GM18520 (cell line): ENCODE measurements around the gene CELA1.

Experiments
- ATAC-seq: cut with Tn5 transposase; IDR thresholded peaks from one replicate; pipeline ENCODE4 v1.9.1; 2021; ENCODE audit not compliant: unreplicated experiment

The CELA1 gene

DNA sequence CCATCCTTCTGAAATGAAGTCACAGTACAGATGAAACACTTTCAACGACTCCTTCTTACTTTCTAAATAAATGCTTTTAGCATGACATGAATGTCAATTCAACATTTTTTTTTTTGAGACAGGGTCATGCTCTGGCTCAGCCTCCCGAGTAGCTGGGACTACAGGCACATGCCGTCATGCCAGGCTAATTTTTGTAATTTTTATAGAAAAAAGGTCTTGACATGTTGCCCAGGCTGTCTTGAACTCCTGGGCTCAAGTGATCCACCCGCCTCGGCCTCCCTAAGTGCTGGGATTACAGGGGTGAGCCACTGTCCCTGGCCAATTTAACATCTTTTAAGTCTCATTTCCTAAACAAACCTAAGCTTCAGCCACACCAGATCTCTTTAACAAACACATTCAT lies 28.4 kb upstream of the CELA1 start:
- no peak for ATAC-seq

GRCh38 chr12:51374361-51374760 lies 27.9 kb upstream of the CELA1 start:
- ATAC-seq: no peak

GRCh38 chr12:51373187-51373586 lies 26.7 kb upstream of the CELA1 start:
- ATAC-seq: no peak

DNA sequence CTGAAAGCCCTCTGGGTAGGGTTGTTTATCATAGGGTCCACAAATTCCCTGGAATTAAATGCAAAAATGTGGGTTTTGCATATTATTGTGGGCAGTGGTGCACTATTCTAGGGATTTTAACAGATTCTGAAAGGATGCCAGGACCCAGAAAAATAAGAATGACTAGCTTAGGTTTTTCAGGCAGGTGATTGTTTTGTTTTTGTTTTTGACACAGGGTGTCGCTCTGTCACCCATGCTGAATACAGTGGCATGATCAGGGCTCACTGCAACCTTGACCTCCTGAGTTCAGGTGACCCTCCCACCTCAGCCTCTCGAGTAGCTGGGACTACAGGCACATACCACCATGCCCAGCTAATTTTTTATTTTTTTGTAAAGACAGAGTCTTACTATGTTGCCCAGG lies 25.5 kb upstream of the CELA1 start:
- ATAC-seq: no peak

- ATAC-seq: no peak
Measured at GRCh38 chr12:51371295-51371953, 24.9 kb upstream of the CELA1 start.

- ATAC-seq: no peak
Measured at GRCh38 chr12:51370667-51371066, 24.2 kb upstream of the CELA1 start.

DNA sequence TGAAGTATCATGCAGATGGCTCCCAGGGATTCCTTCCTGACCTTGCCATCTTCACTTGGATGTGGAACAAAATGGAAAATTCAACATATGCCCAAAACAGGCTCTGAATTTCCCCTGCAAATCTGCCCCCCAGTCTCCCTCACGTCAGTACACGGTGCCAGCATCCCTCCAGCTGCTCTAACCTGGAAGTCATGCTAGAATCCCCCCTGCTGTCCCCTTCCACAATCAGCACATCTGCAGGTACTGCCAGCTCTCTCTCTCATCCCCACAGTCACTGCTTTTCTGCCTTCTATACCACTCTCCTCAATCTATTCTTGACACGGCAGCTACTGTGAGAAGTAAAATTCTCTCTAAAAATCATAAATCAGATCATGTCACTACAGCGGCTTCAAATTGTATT lies 23.1 kb upstream of the CELA1 start:
- no peak for ATAC-seq

DNA sequence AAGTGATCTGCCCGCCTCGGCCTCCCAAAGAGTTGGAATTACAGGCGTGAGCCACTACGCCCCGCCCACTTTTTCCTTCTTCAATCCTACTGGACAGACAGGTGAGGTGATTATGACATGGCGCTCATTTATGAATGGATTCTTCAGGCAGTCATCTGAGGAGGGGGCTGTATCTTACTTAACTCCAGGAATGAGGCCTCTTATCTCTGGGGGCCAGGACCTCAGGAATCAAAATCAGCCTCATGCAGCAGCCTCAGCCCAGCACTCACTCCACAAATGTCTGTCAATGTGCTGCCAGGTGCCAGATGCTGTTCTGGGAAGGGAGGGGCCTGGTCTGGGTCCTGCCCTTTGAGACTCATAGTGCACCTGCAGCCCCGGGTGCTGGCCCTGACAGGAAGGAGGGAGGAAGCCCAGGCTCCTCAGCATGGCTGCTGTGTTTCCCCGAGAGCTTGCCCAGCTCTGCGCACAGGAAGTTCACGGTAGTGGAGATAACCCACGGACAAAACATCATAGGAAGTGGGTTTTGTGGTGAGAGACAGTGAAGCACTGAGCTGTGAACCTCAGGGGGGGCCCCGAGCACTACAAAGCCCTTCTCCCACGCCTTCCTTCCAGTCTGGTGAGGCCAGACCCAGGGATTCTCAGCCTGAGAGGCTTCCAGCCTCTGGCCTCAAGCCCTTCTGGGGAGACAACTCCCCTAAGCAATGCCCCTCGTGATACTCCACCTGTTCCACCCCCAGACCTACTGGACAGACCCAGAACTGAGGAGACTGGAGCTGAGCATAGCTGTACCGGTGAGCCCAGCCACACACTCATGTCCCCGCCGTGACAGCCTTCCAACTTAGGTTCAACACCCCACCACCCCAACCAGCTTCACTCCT lies 22.4 kb upstream of the CELA1 start:
- ATAC-seq: peak; percentile 97

- no peak for ATAC-seq
Measured at GRCh38 chr12:51365276-51365675, 18.8 kb upstream of the CELA1 start.

GRCh38 chr12:51364001-51364400 lies 17.5 kb upstream of the CELA1 start:
- no peak for ATAC-seq

- ATAC-seq: no peak
Measured at GRCh38 chr12:51362747-51363342, 16.4 kb upstream of the CELA1 start.

DNA sequence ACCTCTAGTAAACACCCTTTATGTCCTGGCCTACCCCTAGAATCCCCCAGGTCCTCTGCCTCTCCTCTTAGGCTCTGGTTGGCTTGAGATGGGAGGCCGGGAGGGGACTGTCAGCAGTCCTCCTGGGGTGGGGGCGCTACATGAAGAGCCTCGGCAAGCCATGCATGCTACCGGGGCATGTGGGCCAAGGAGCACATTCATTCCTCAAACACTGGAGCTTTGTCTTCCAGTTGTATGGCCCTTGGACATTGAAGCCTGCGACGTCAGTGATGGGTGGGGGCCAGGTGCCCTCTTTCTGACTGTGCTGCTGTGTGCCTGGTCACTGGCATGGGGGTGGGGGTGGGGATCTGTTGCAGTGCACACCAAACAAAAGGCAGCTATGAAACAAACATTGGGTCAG lies 15.8 kb upstream of the CELA1 start:
- no peak for ATAC-seq

GRCh38 chr12:51361161-51362016 lies 14.9 kb upstream of the CELA1 start:
- ATAC-seq: no peak

DNA sequence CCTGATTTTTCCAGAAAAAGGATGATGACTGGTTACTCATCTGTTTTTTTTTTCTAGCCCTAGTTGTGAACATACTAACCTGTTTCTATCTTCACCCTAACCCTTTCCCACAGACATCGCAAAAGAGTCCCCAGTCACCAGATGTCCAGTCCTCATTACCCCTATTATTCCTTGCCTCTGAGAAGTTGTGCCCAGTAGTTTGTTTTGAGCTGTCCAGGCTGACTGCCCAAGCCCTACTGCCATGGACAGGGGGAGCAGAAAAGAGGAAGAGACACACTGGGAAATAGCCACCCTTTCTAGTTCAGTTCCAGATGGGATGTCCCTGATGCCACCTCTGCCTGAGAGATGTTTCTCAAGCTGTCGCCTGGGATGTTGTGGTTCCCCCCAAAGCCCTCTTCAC lies 13.8 kb upstream of the CELA1 start:
- ATAC-seq: no peak

DNA sequence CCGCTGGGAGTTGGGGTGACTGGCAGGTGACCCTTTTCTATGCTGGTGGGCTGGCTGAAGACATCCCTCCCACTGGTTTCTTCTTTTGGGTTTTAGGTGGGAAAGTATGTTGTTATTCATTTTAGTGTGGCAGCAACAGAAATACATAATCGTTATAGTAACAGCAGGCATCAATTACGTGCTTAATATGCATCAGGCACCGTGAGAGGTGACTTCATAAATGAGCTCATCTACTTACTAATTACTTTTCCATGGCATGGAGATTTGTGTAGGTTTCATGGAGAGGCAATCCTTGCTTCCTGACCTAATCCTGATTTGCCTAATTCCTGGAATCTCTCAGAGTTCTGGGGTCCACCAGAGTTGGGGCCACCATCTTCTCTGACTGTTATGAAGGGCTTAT lies 13.4 kb upstream of the CELA1 start:
- no peak for ATAC-seq

DNA sequence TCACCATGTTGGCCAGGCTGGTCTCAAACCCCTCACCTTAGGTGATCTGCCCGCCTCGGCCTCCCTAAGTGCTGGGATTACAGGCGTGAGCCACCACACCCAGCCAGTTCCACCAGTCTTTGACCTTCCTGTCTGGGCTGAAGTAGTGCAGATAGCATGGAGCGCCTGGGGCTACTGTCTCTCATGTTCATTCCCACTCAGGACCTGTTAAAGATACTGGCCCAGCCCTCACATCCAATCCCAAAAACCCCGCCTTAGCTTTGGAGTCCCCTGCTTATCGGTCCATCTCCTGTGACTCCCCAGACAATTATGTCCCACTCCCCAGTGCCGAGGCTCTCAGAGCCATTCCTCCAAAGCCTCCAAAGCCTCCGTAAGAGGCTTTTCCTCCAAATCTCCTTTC lies 12.0 kb upstream of the CELA1 start:
- no peak for ATAC-seq

- ATAC-seq: no peak
Measured at GRCh38 chr12:51357374-51358047, 11.0 kb upstream of the CELA1 start.

DNA sequence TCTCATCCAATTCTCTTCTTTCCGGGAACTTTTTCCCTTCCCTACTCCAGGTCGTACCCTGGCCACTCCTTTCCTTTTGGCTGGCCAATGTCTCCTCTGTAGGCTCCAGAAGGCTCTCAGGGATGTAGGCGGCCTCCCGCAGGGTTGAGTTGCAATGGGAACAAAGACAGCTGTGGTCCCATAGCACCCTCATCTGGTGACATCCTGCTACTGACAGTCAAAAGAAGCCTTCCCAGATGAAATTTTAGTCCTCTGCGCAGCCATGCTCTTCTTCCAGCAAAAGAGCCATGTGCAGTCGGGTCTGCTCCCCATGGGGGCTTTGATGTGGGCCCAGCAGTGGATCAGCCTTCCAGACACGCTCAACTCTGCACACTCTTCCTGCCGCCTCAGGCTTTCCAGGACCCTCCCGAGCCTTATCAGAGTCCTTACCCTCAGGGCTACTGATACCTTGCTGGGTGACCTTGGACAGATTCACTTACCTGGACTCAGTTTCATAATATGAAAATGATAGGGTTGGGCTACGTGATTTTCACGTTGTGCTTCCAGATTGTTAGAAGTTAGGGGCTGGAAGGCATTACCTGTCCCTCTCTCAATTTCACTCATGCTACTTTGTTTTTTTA lies 5.5 kb upstream of the CELA1 start:
- no peak for ATAC-seq

GRCh38 chr12:51349026-51349425 lies 2.5 kb upstream of the CELA1 start:
- no peak for ATAC-seq

GRCh38 chr12:51348116-51348515 lies 1.6 kb upstream of the CELA1 start:
- ATAC-seq: no peak
